IPS-18c (cell line): ENCODE results near the gene POLR2M.

Experiments used
- H3K4me3 ChIP-seq: 2 replicates; pipeline ENCODE4 v1.7.0; 2013; ENCODE audit warnings: low read depth, mild to moderate bottlenecking, low read length, moderate library complexity; ENCODE audit not compliant: insufficient read depth
- H3K9me3 ChIP-seq: one replicate; pipeline ENCODE4 v1.6.1; 2013; ENCODE audit warnings: mild to moderate bottlenecking, low read length, moderate library complexity; ENCODE audit not compliant: control insufficient read depth, insufficient read depth

The POLR2M gene

GRCh38 chr15:57758560-57758959 is 52.0 kb downstream of the POLR2M start:
- Histone ChIP-seq H3K4me3 (no peak overlapping the region), H3K9me3 (no peaks in the 10 kb centered on the region)

GRCh38 chr15:57761562-57761961 is 55.0 kb downstream of the POLR2M start:
- Histone ChIP-seq H3K4me3 (no peak overlapping the region), H3K9me3 (no peaks in the 10 kb centered on the region)

- no peak overlapping the region for H3K4me3 ChIP-seq
- H3K9me3 ChIP-seq, result no peaks in the 10 kb centered on the region
Observed at GRCh38 chr15:57762302-57762701, 55.8 kb downstream of the POLR2M start.

GRCh38 chr15:57763176-57763964 is 56.9 kb downstream of the POLR2M start:
- H3K9me3 ChIP-seq, result no peaks in the 10 kb centered on the region
- no peak overlapping the region for H3K4me3 ChIP-seq
